ENCODE results near the gene RPS6KB2.
"Not testable (repeated sequence)": the region's sequence is repeated elsewhere in the genome, so short reads cannot be mapped to it uniquely, and the experiment has no call there.

The RPS6KB2 gene

DNA sequence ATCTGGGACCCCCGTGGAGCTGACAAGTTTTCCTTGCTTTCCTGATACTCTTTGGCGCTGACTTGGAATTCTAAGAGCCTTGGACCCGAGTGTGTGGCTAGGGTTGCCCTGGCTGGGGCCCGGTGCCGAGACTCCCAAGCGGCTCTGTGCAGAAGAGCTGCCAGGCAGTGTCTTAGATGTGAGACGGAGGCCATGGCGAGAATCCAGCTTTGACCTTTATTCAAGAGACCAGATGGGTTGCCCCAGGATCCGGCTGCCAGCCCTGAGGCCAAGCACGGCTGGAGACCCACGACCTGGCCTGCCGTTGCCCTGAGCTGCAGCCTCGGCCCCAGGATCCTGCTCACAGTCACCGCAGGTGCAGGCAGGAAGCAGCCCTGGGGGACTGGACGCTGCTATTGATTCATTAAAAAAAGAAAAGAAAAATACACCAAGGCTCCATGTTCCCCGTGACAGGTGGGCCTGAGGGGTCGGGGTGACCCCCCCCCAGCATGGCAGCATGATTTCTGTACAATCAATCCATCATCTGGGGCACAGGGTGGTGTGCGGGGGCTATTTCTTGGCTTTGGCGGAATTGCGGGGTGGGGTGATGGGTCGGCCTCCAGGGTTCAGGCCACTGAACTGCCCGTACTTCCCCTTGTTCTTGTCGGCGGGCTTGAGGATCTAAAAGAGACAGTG lies 30.2 kb upstream of the RPS6KB2 start:
- DNase-seq = no peak

DNA sequence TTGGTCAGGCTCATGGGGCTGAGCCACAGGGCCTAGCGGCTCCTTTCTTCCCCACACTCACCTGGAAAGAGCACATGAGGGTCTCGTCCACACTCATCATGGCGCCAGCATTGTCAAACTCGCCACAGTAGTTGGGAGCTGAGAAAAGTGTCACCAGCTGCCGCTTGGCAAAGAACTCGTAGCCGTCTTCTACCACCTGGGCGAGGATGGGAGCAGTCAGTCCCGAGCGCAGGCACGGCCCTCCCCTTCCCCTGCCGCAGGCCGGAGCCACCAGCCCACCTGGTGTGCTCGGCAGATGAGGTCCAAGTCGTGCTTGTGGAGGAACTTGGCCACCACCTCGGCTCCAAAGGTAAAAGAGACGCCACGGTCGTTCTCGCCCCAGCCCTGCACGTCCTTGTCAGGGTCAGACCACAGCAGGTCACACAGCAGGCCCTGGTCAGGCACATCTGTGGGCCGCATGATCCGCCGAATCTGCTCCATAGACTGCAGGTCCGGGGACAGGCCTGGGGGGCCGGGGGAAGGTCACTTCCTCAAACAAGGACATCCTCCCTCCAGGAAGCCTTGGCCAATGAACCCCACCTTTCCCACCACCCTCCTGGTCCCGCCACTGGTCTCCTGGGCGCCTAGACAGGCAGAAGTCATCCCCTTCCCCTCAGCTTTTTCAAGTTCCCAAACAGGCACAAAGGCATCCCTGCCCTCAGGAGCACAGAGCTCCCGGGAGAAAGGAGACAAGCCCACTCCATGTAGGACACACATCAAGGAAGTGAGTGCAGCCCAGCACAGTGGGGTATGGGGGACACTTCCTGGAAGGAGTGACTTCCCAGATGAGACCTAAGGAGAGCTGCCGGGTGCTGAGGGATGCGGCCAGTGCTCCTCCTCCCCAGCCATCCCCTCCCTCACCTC lies 29.4 kb upstream of the RPS6KB2 start:
- DNase-seq = no peak

GRCh38 chr11:67400251-67400941 lies 27.9 kb upstream of the RPS6KB2 start:
- DNase-seq = no peak

DNA sequence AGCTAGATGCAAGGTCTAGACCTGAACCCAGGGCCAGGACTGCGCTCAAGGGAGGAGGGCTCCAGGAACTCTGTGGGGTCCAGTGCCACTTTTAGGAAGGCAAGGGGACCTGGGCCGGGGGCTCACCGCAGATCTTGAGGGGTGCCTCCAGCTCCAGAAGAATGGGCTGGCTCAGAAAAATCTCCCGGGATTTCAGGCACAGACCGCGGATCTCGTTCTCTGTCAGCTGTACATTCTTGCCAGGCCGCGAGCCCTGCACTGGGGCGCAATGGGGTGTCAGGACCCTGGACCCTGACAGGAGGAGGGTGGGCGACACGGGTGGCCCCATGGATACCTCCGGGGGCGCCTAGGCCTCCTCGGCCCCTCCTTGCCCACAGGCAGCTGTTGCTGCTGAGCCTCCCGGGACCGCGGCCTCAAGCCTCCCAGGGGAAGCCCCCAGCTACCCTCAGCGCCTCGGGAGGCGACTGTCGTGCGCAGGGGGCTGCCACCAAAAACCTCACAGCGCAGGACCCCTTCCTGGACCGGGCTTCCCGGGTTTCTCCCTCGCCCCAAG lies 27.3 kb upstream of the RPS6KB2 start:
- DNase-seq = no peak

- DNase-seq = peak; percentile 74
Observed at GRCh38 chr11:67401495-67402191, 26.7 kb upstream of the RPS6KB2 start, which contains the start of gene PPP1CA. Gene PPP1CA, minus strand, starts transcription at chr11:67401858. Its CDS starts 76 bp downstream, at chr11:67401782.

- peak; percentile 52 for DNase-seq
Observed at GRCh38 chr11:67402192-67402839, 26.0 kb upstream of the RPS6KB2 start.

GRCh38 chr11:67403085-67403484 lies 25.2 kb upstream of the RPS6KB2 start:
- not testable (repeated sequence) for DNase-seq

DNA sequence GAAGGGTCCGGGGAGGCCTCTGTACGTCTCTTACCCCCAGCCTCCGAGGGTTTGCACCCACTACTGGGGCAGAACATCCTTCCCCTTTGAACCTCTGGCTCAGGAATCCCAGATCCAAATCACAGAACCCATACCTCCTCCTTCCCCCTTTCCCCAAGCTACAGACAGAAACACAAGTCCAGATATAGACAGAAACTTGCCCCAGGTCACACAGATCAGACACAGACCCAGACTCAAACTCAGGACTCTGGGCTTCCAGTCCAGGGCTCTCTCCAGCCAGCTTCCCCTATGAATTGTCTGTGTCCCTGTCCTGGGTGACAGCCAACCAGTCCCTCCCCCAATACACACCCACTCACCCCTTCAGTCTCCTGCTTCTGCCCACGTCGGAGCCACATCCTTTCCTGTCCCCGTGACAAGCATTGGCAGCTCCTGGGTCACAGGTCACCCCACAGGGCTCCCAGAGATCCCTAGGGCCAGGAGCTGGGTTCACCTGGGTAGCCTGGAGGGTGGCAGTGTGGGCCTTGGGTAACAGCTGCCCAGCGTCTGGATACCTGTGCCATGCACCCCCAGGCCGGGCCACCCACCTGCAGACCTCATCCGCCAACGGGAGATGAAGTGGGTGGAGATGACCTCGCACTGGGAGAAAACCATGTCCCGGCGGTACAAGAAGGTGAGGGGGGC lies 23.6 kb upstream of the RPS6KB2 start:
- DNase-seq = no peak

DNA sequence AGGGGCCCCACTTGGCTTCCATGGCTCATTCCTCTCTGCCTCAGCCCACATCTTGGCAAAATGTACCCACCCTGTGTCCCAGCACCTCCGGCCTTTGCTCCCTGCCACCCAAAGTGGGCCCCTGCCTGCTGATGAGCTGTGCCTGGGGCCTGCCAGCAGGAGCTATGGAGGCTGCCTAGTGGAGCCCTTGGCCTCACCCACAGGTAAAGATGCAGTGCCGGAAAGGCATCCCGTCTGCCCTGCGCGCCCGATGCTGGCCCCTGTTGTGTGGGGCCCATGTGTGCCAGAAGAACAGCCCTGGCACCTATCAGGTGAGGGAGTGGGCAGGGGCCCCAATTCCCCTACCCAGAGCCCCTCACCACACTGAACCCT lies 23.1 kb upstream of the RPS6KB2 start:
- no peak for DNase-seq

DNA sequence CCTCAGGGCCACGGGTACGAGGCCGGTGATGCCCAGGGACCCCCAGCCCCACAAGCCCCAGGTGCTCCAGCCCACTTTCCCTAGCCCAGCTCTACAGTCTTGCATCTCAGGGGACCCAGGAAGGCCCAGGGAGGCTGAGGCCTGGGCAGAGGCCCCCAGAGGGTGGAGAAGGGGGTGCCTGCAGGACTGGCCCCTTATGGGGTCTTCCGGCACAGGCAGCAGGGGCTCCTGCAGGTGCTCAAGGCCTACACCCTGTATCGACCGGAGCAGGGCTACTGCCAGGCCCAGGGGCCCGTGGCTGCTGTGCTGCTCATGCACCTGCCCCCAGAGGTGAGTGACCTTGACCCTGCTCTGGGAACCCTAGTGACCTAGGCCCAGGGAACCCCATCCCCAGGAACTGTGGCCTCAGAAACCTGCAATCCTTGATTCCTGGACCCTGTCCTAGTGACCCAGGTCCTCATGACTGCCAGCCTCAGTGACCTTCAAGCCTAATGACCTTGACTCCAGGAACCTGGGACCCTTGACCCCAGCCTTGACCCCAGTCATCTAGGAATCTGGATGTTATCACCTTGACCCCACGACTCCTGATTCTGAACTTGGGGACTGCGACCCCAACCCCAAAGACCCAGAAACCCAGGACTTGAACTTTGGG lies 22.5 kb upstream of the RPS6KB2 start:
- no peak for DNase-seq

DNA sequence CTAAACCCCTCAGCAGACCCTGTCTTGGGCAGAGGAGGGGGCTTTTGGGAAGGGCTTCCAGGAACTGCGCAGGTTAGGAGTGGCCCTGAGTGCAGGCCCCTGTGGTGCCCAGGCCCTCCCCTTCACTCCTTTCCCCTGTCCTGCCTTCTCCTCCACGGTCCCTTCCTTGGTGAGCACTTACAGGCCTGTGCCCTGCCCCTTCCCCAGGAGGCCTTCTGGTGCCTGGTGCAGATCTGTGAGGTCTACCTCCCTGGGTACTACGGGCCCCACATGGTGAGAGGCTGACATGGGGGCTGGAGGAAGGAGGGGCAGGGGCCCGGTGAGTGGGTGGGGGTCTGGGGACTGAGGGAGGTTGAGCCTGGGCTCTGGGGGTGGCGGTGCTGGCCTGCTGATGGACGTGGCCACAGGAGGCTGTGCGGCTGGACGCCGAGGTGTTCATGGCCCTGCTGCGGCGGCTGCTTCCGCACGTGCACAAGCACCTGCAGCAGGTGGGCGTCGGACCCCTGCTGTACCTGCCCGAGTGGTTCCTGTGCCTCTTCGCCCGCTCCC lies 21.8 kb upstream of the RPS6KB2 start:
- DNase-seq = no peak

GRCh38 chr11:67406969-67407687 lies 21.2 kb upstream of the RPS6KB2 start:
- no peak for DNase-seq

DNA sequence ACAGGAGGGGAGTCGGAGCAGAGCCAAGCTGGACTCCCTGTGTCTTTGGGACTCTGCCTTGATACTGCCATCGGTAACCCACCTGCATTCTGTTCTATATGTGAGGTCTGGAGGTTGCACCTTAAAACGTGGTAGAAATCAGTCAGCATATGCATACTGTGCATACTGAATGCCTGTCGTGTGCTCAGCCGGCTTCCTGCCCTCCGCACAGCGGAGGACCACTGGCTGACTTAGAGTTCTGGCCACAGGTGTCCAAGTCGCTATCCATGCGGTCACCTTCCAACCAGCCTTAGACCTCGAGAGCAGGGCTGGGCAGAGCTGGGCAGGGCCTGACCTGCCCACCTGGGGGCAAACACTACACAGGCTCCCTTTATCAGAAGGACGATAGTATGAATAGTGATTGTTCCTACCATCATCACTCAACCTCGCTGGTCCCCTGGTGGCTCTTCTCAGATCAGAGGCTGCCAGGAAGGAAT lies 20.6 kb upstream of the RPS6KB2 start:
- DNase-seq = no peak

GRCh38 chr11:67408437-67409200 lies 19.7 kb upstream of the RPS6KB2 start:
- DNase-seq = no peak

DNA sequence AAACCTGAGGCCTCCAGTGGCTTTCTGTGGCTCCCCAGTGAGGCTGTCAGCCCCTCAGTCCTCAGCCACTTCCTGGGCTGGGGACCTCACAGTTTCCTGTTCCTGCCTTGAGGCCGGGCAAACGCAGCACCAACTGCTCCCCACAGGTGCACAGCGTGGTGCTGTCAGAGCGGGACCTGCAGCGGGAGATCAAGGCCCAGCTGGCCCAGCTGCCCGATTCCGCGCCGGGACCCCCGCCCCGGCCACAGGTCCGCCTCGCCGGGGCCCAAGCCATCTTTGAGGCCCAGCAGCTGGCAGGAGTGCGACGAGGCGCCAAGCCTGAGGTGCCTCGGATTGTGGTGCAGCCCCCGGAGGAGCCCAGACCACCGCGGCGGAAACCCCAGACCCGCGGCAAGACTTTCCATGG lies 19.0 kb upstream of the RPS6KB2 start:
- DNase-seq = no peak

GRCh38 chr11:67409781-67410368 lies 18.4 kb upstream of the RPS6KB2 start:
- peak; percentile 15 for DNase-seq

DNA sequence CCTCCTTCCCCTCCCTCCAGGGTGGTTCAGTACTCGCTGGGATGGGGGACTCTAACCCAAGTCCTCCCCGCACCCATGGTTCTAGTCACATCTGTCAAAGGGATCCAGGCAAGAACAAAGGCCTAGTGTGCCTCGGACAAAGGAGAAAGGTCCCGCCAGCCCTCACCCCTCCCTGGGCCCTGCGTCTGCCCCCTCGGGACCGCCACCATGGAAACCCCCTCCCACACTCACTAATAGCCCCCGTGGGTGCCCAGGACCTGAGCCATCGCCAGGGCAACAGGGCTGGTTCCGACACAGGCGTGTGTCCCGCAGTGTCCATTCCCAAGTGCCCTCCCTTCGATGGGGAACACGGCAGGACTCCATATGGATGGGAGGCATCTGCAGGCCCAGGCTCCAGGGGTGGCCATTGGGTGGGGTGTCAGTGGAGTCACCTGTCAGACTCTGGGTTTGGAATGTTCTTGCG lies 17.9 kb upstream of the RPS6KB2 start:
- DNase-seq = no peak

Data from NCI-H1105 treated with DMSO at 0.1 percent for 48 hours (cell line).